Left lung (tissue), 10 donors: ENCODE results near the gene PLAAT4. TPM values are rescaled to one million over a fixed set of nuclear protein-coding genes. Genes with fewer than 3 reads are reported as not detected.

Experiments used
- ATAC-seq: fragments of 200-7000 bp; cut with Tn5 transposase; one replicate; pipeline ENCODE4 v1.9.1; 2020; ENCODE audit warnings: moderate library complexity
- DNase-seq, 4 donors: peaks; one replicate each; pipeline ENCODE4 v3.0.0-alpha.2; 2013 to 2020
- H3K27ac ChIP-seq, 2 donors: fragments of 200-600 bp; sonication (generic) in 1 of 2; one replicate each; pipeline versions ENCODE4 v1.5.0 to v1.8.0; 2020 to 2021
- H3K27me3 ChIP-seq, 2 donors: fragments of 200-600 bp; sonication (generic) in 1 of 2; one replicate each; pipeline versions ENCODE4 v1.5.0 to v1.8.0; 2020 to 2021
- H3K36me3 ChIP-seq, 2 donors: fragments of 200-600 bp; sonication (generic) in 1 of 2; one replicate each; pipeline versions ENCODE4 v1.5.0 to v1.8.0; 2020 to 2021
- H3K4me1 ChIP-seq, 2 donors: fragments of 200-600 bp; one replicate each; pipeline ENCODE4 v1.8.0; 2021
- H3K4me3 ChIP-seq, 2 donors: fragments of 200-600 bp; sonication (generic) in 1 of 2; one replicate each; pipeline versions ENCODE4 v1.5.0 to v1.8.0; 2020 to 2021; ENCODE audit warnings: mild to moderate bottlenecking in 1 of 2
- H3K9me3 ChIP-seq, 2 donors: fragments of 200-600 bp; sonication (generic) in 1 of 2; one replicate each; pipeline versions ENCODE4 v1.5.0 to v1.8.0; 2020 to 2021
- CTCF ChIP-seq, 2 donors: fragments of 200-600 bp; sonication (generic) in 1 of 2; IDR thresholded peaks; one replicate each; pipeline versions ENCODE4 v1.5.0 to v1.8.0; 2021; ENCODE audit warnings: antibody characterized with exemption in 2 of 2
- intact Hi-C, 2 donors: fragments of 100-400 bp; cut with DNase I; formaldehyde crosslinking; loops; one replicate each; pipeline versions ENCODE4 v1.11.2 to v1.14.2; 2022
- polyA plus RNA-seq, 6 donors: library from polyadenylated mRNA; unstranded; fragments of 120-200 nt; gene quantifications; one replicate each; pipeline ENCODE4 v1.2.1, GENCODE V29; 2013; ENCODE audit not compliant: insufficient read length in 6 of 6
- total RNA-seq, 2 donors: library from RNA; stranded (reverse); fragmentation: NEBNext Ultra II Directional; extraction: Animal tissue kit (Norgen Biotek cat#: 25700); gene quantifications; one replicate each; pipeline ENCODE4 v1.2.1, GENCODE V29; 2021
- donor health status: DM: no; HTN: yes; CAD: no.
- donor health status: DM: no; HTN: no; CAD: no.

PLAAT4 gene
- total and polyA plus RNA-seq, 8 donors: 6.5 to 217 (median 8.6) TPM

DNA sequence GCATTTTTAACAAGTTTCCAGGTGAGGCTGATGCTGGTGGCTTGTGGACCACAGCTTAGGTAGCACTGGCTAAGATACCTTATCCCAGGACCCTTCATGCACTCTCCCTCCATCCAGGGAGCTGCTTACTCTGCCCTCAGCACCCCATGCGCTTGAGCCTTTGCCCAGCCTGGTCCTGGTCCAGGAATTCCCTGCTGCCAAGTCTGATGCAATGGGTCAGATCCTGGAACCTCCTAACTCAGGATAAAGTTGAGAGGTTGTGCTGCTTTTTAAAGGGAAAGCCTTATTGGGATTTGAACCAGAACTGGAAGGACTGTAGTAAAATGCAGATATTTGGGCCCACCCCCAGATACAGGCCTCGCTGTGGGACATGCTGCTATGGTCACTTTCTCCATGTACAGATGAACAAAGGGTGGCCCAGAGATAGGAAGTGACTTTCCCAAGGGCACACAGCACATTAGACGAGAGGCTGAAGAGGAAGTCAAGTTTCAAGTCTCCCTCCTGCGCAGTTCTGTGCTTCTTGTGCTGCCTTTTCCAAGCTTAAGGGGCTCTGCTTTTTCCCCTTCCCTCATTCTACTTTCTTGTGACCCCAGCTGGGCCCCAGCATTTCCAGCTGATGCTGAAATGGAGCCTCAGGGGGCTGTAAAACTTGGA lies 31.5 kb upstream of the PLAAT4 start:
- ATAC-seq: no peak
- no peaks in the 10 kb centered on the region for H3K36me3 ChIP-seq
- no peak overlapping the region for H3K4me3 ChIP-seq
- H3K4me1 ChIP-seq: peaks cover 0 to 64% of the 10 kb centered on the region in 2 donors
- intact Hi-C loops: no loop called here
- peaks cover 0 to 11% of the 10 kb centered on the region in 2 donors for H3K9me3 ChIP-seq
- peak overlapping the region in 1 of 2 donors; percentile 86 for H3K27ac ChIP-seq
- DNase-seq: no peak
- H3K27me3 ChIP-seq: no peaks in the 10 kb centered on the region
- no peak for TF ChIP-seq CTCF (IDR thresholded peaks at IDR 0.05)

DNA sequence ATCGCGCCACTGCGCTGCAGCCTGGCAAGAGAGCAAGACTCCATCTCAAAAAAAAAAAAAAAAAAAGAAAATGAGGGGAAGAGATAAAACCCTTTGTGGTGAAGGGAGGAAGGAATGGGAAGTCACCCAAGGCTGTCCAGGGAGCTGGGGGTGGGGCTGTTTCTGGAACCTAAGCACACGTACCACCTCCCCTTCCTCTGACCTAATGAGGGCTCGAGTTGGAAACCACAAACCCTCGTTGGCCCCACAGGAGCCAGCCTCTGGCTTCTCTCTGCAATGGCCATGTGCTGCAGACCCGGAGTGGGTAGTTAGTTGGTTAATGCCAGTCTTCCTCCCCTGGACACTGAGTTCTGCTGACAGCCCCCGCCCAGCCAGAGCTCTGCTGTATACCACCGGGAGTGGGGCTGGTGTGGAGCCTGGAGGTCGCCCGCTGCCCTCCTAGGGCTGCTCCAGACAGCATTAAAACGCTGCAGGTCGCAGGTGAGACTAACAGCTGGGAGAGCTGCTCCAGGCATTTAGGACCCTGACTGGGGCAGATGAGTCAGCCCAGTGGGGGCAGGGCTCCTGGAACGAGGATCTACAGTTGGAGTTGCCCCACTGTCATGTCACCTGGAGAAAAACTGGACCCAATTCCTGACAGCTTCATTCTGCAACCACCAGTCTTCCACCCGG lies 30.6 kb upstream of the PLAAT4 start, which contains the start of gene LGALS12:
Gene LGALS12, plus strand, starts transcription at position 228 of the 672 bp plus-strand sequence. Its CDS starts 375 bp downstream, at position 603.
- no peak for TF ChIP-seq CTCF (IDR thresholded peaks at IDR 0.05)
- DNase-seq (peak in 2 of 4 donors; percentile 44 to 82), ATAC-seq (peak; percentile 26)
- Histone ChIP-seq H3K27ac (peak within 1 kb of the TSS in 1 of 2 donors; percentile 86), H3K27me3 (no peaks in the 10 kb centered on the region), H3K4me3 (no peak within 1 kb of the TSS), H3K9me3 (peaks cover 0 to 2% of the 10 kb centered on the region in 2 donors), H3K36me3 (peaks cover 0 to 2% of the 10 kb centered on the region in 2 donors), H3K4me1 (peaks cover 0 to 64% of the 10 kb centered on the region in 2 donors)
- intact Hi-C loops: no loop called here

- DNase-seq (no peak), ATAC-seq (no peak)
- Histone ChIP-seq H3K27me3 (no peaks in the 10 kb centered on the region), H3K9me3 (no peaks in the 10 kb centered on the region), H3K4me3 (no peak overlapping the region), H3K36me3 (peaks cover 0 to 3% of the 10 kb centered on the region in 2 donors), H3K27ac (peak overlapping the region in 1 of 2 donors; percentile 86), H3K4me1 (peaks cover 0 to 63% of the 10 kb centered on the region in 2 donors)
- intact Hi-C loops: no loop called here
- TF ChIP-seq CTCF (IDR thresholded peaks at IDR 0.05): no peak
Observed at GRCh38 chr11:63506876-63507275, 29.7 kb upstream of the PLAAT4 start.

DNA sequence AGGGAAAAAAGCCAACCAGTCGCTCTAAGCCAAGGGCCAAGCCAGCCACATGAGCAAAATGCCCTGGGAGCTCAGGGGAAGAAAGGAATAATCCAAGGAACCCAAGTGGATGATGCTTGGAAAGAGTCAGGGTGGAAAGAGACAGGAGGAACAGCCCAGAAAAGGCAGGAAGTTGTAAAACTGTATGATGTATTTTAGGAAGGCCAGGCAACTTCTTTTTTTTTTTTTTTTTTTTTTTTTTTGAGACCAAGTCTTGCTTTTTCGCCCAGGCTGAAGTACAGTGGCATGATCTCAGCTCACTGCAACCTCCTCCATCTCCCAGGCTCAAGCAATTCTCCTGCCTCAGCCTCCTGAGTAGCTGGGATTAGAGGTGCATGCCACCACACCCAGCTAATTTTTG lies 29.1 kb upstream of the PLAAT4 start:
- H3K4me3 ChIP-seq: no peak overlapping the region
- intact Hi-C loops: no loop called here
- no peaks in the 10 kb centered on the region for H3K27me3 ChIP-seq
- H3K36me3 ChIP-seq: peaks cover 0 to 3% of the 10 kb centered on the region in 2 donors
- H3K4me1 ChIP-seq: peaks cover 0 to 57% of the 10 kb centered on the region in 2 donors
- peak overlapping the region in 1 of 2 donors; percentile 86 for H3K27ac ChIP-seq
- no peak for TF ChIP-seq CTCF (IDR thresholded peaks at IDR 0.05)
- no peak for ATAC-seq
- no peaks in the 10 kb centered on the region for H3K9me3 ChIP-seq
- DNase-seq: no peak

GRCh38 chr11:63508009-63508408 lies 28.6 kb upstream of the PLAAT4 start:
- Histone ChIP-seq H3K27me3 (no peaks in the 10 kb centered on the region), H3K4me3 (no peak overlapping the region), H3K9me3 (no peaks in the 10 kb centered on the region), H3K4me1 (peaks cover 0 to 52% of the 10 kb centered on the region in 2 donors), H3K36me3 (peaks cover 0 to 3% of the 10 kb centered on the region in 2 donors), H3K27ac (peak overlapping the region in 1 of 2 donors; percentile 86)
- peak; percentile 15 to 44 for TF ChIP-seq CTCF (IDR thresholded peaks at IDR 0.05)
- intact Hi-C loops: no loop called here
- DNase-seq: peak in 1 of 4 donors; percentile 33
- ATAC-seq: peak; percentile 81
